Measurements from ENCODE around the gene TACO1.

GRCh38 chr17:63633742-63634141 is 33.0 kb downstream of the TACO1 start:
- no peak for TF ChIP-seq CTCF (IDR thresholded peaks at IDR 0.05; ENCODE audit: control extremely low read depth in 1 of 3, insufficient read depth in 1 of 3, low read depth in 1 of 3, low read length in 3 of 3)
- TF ChIP-seq SIN3A (conservative IDR thresholded peaks at IDR 0.05 in 1 of 2, IDR thresholded peaks at IDR 0.05 in 1 of 2; ENCODE audit: low read depth in 1 of 2, low read length in 2 of 2), result no peak
- no peak for TF ChIP-seq POLR2A (IDR thresholded peaks at IDR 0.05; ENCODE audit: control extremely low read depth in 1 of 2, low read depth in 2 of 2, low read length in 2 of 2)
- TF ChIP-seq EGR1 (IDR thresholded peaks at IDR 0.05; ENCODE audit: borderline replicate concordance, low read depth, low read length), result no peak
